COR-L47 (cell line): ENCODE results near the gene JMJD1C.
A peak's percentile ranks its signal among the peaks of the same experiment; 100 is the strongest.
"Not testable (repeated sequence)": the region's sequence is repeated elsewhere in the genome, so short reads cannot be mapped to it uniquely, and the experiment has no call there.

Experiments
- DNase-seq: peaks from one replicate; lab custom pipeline; 2025; lab: John Stamatoyannopoulos, UW

Gene JMJD1C

GRCh38 chr10:63297941-63298340 lies 167.8 kb downstream of the JMJD1C start:
- DNase-seq, result no peak

- no peak for DNase-seq
Observed at GRCh38 chr10:63294781-63295180, 171.0 kb downstream of the JMJD1C start.

- not testable (repeated sequence) for DNase-seq
Observed at GRCh38 chr10:63292847-63293246, 172.9 kb downstream of the JMJD1C start.

- DNase-seq, result no peak
Observed at GRCh38 chr10:63288170-63288569, 177.6 kb downstream of the JMJD1C start.

GRCh38 chr10:63286754-63287264 lies 179.0 kb downstream of the JMJD1C start:
- no peak for DNase-seq

- DNase-seq, result no peak
Observed at GRCh38 chr10:63286340-63286739, 179.4 kb downstream of the JMJD1C start.

- DNase-seq, result not testable (repeated sequence)
Observed at GRCh38 chr10:63283901-63284300, 181.9 kb downstream of the JMJD1C start.

- DNase-seq, result no peak
Observed at GRCh38 chr10:63283093-63283492, 182.7 kb downstream of the JMJD1C start.

GRCh38 chr10:63281967-63282366 lies 183.8 kb downstream of the JMJD1C start:
- no peak for DNase-seq

- no peak for DNase-seq
Observed at GRCh38 chr10:63280386-63280785, 185.4 kb downstream of the JMJD1C start.

- no peak for DNase-seq
Observed at GRCh38 chr10:63275094-63275493, 190.7 kb downstream of the JMJD1C start.

GRCh38 chr10:63273577-63273976 lies 192.2 kb downstream of the JMJD1C start:
- peak; percentile 24 for DNase-seq

GRCh38 chr10:63268798-63269503 lies 196.8 kb downstream of the JMJD1C start:
- peak; percentile 100 for DNase-seq

GRCh38 chr10:63268149-63268797 lies 197.5 kb downstream of the JMJD1C start:
- DNase-seq, result peak; percentile 33

GRCh38 chr10:63267414-63268148 lies 198.2 kb downstream of the JMJD1C start:
- peak; percentile 28 for DNase-seq

- no peak for DNase-seq
Observed at GRCh38 chr10:63266391-63267316, 199.1 kb downstream of the JMJD1C start.

- DNase-seq, result no peak
Observed at GRCh38 chr10:63265683-63266235, 200.0 kb downstream of the JMJD1C start.

- DNase-seq, result peak; percentile 62
Observed at GRCh38 chr10:63265222-63265617, 200.6 kb downstream of the JMJD1C start.

- DNase-seq, result no peak
Observed at GRCh38 chr10:63264617-63265221, 201.1 kb downstream of the JMJD1C start.

GRCh38 chr10:63262430-63263073 lies 203.2 kb downstream of the JMJD1C start:
- no peak for DNase-seq
